ENCODE measurements around the gene FRAS1.

Gene FRAS1

DNA sequence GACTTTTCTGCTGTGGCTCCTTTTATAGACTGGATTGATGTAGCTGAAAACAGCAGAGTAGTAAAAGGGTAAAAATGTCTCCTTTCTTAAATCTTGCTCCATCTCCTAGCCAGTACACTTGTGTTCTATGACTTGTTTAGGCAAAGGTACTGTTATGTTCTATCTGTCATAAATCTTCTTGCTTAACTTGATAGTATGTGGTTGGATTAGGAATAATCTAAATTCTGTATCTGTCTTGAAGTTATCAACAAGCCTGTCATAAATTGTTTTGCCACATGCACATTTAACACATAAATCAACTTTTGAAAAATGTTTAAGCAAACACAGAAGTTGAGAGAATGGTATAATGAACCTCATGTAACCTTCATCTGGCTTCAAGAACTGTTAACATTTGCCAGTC, 157.0 kb downstream of the FRAS1 start:
- H3K4me1 Mint-ChIP-seq = peaks cover 5% of the 10 kb centered on the region
- TF ChIP-seq CTCF (IDR thresholded peaks at IDR 0.05) = no peak
- no peaks in the 10 kb centered on the region for H3K36me3 Mint-ChIP-seq (ENCODE audit: low read depth)
- H3K27ac Mint-ChIP-seq = no peak overlapping the region
- no peak for DNase-seq
- H3K9me3 Mint-ChIP-seq = no peaks in the 10 kb centered on the region
- H3K27me3 Mint-ChIP-seq (ENCODE audit: low read depth, poor library complexity) = no peaks in the 10 kb centered on the region
- H3K4me3 Mint-ChIP-seq = no peak overlapping the region

GRCh38 chr4:78217557-78217956, 160.4 kb downstream of the FRAS1 start:
- Mint-ChIP-seq H3K36me3 (ENCODE audit: low read depth) (no peaks in the 10 kb centered on the region), H3K27ac (no peak overlapping the region), H3K4me3 (no peak overlapping the region), H3K27me3 (ENCODE audit: low read depth, poor library complexity) (no peaks in the 10 kb centered on the region), H3K9me3 (no peaks in the 10 kb centered on the region), H3K4me1 (peaks cover 9% of the 10 kb centered on the region)
- no peak for TF ChIP-seq CTCF (IDR thresholded peaks at IDR 0.05)
- DNase-seq = no peak

- TF ChIP-seq CTCF (IDR thresholded peaks at IDR 0.05) = no peak
- Mint-ChIP-seq H3K27ac (no peak overlapping the region), H3K36me3 (ENCODE audit: low read depth) (no peaks in the 10 kb centered on the region), H3K4me3 (no peak overlapping the region), H3K4me1 (peaks cover 16% of the 10 kb centered on the region), H3K27me3 (ENCODE audit: low read depth, poor library complexity) (no peaks in the 10 kb centered on the region), H3K9me3 (no peaks in the 10 kb centered on the region)
- no peak for DNase-seq
Observed at GRCh38 chr4:78218260-78218659, 161.1 kb downstream of the FRAS1 start.

DNA sequence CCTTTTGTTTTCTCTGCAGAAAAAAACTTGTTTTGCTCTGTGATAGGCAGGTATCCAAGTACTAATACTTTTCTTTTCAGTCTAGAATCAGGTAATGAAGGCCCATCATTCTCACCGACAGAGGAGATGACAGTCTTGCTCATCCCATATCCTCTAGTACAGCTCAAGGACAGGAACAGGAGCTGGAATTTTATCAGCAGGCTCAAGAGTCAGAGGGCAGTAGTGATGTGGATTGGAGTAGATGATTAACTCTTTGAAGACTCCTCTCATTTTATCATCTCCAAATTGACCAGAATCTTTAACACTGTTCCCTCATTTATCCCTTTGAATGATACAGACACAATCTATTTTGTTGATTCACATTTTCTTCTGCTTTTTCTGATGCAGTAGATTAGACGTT, 162.7 kb downstream of the FRAS1 start:
- no peaks in the 10 kb centered on the region for H3K27me3 Mint-ChIP-seq (ENCODE audit: low read depth, poor library complexity)
- TF ChIP-seq CTCF (IDR thresholded peaks at IDR 0.05) = no peak
- no peaks in the 10 kb centered on the region for H3K9me3 Mint-ChIP-seq
- no peak for DNase-seq
- no peak overlapping the region for H3K4me3 Mint-ChIP-seq
- no peaks in the 10 kb centered on the region for H3K36me3 Mint-ChIP-seq (ENCODE audit: low read depth)
- peak overlapping the region; percentile 22 for H3K27ac Mint-ChIP-seq
- H3K4me1 Mint-ChIP-seq = peaks cover 18% of the 10 kb centered on the region

DNA sequence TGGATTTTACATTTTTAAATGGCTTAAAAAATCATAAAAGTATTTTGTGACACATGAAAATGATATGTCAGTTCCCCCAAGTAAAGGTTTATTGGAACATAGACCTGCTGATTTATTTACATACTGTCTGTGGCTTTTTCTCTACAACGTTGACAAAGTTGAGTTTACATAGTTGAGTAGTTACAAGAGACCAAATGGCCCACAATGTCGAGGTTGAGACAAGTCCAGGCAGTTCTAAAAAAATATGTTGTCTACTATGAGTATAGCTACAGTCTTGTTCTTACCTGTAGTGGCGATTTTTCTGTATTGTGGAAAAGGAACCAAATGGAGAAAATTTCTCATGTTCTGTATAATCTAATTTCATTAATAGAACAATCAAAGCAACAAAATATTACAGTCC, 163.2 kb downstream of the FRAS1 start:
- H3K4me3 Mint-ChIP-seq = no peak overlapping the region
- no peaks in the 10 kb centered on the region for H3K36me3 Mint-ChIP-seq (ENCODE audit: low read depth)
- no peak for DNase-seq
- H3K9me3 Mint-ChIP-seq = peaks cover under 1% of the 10 kb centered on the region
- no peak for TF ChIP-seq CTCF (IDR thresholded peaks at IDR 0.05)
- no peak overlapping the region for H3K27ac Mint-ChIP-seq
- H3K4me1 Mint-ChIP-seq = peaks cover 18% of the 10 kb centered on the region
- H3K27me3 Mint-ChIP-seq (ENCODE audit: low read depth, poor library complexity) = no peaks in the 10 kb centered on the region

DNA sequence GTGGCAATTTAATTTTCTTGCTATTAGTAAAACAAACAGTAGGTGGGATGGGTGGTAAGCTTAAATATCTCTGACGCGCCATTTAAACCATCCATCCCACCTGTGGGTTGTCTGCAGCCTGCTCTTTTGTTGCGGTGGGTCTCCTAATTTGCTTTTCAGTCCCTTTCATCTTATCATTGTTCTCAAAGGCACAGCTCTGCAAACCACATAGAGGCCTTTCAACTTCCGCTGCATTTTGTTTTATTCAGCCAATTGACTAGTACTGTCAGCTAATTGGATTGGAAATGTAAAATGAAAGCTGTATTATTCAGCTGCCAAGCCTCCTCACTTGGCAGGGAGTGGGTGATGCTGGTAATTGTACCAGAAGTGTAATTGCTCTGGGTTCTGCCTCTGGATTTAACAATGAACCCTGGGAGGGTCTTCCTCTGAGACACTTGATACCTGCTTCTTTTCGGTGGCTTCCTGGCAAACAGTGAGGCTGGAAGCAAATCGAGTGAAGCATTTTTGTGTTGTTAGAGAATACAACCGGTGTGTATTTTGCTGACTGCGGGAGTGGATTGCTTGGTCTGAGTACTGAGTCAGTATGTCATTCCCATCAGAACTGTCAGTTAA, 165.6 kb downstream of the FRAS1 start:
- peak overlapping the region; percentile 36 for H3K4me3 Mint-ChIP-seq
- peaks cover 18% of the 10 kb centered on the region for H3K36me3 Mint-ChIP-seq (ENCODE audit: low read depth)
- H3K27ac Mint-ChIP-seq = peak overlapping the region; percentile 68
- no peak for DNase-seq
- peaks cover 18% of the 10 kb centered on the region for H3K4me1 Mint-ChIP-seq
- no peak for TF ChIP-seq CTCF (IDR thresholded peaks at IDR 0.05)
- no peaks in the 10 kb centered on the region for H3K27me3 Mint-ChIP-seq (ENCODE audit: low read depth, poor library complexity)
- H3K9me3 Mint-ChIP-seq = peaks cover 20% of the 10 kb centered on the region
